Bronchial epithelial cell (primary cell): ENCODE results near the gene SHQ1. TPM values are rescaled to one million over a fixed set of nuclear protein-coding genes. Genes with fewer than 3 reads are reported as not detected.
"Not testable (repeated sequence)": the region's sequence is repeated elsewhere in the genome, so short reads cannot be mapped to it uniquely, and the experiment has no call there.

ENCODE experiments used
- DNase-seq: peaks from one replicate; pipeline ENCODE4 v3.0.0-alpha.2; 2010; ENCODE audit warnings: low read depth
- FAIRE-seq: peaks from 2 replicates; lab custom pipeline; 2011; peaks lifted over from hg19 to GRCh38; lab: Jason Lieb, UNC
- H3K27me3 ChIP-seq: 2 replicates; pipeline ENCODE4 v1.5.1; 2011; ENCODE audit warnings: low read length; ENCODE audit not compliant: control insufficient read depth, insufficient read depth
- H3K36me3 ChIP-seq: 2 replicates; pipeline ENCODE4 v1.5.1; 2011; ENCODE audit warnings: low read length; ENCODE audit not compliant: control insufficient read depth, insufficient read depth
- H3K4me3 ChIP-seq: 2 replicates; pipeline ENCODE4 v1.5.1; 2011; ENCODE audit warnings: mild to moderate bottlenecking, low read depth, low read length, control low read depth
- total RNA-seq: library from RNA; depleted of rRNA; stranded (reverse); fragments of >200 nt; gene quantifications from 2 replicates; pipeline ENCODE4 v1.2.1, GENCODE V29; 2014
- TF ChIP-seq, protein P1 (sequence below): IDR thresholded peaks from 2 replicates; pipeline ENCODE4 v1.5.1; 2011; ENCODE audit warnings: mild to moderate bottlenecking, moderate library complexity, low read length, control low read depth, inconsistent platforms; ENCODE audit not compliant: insufficient read depth, severe bottlenecking

SHQ1 gene
- total RNA-seq, 1 donor from 2014 or later = 17.6 TPM

DNA sequence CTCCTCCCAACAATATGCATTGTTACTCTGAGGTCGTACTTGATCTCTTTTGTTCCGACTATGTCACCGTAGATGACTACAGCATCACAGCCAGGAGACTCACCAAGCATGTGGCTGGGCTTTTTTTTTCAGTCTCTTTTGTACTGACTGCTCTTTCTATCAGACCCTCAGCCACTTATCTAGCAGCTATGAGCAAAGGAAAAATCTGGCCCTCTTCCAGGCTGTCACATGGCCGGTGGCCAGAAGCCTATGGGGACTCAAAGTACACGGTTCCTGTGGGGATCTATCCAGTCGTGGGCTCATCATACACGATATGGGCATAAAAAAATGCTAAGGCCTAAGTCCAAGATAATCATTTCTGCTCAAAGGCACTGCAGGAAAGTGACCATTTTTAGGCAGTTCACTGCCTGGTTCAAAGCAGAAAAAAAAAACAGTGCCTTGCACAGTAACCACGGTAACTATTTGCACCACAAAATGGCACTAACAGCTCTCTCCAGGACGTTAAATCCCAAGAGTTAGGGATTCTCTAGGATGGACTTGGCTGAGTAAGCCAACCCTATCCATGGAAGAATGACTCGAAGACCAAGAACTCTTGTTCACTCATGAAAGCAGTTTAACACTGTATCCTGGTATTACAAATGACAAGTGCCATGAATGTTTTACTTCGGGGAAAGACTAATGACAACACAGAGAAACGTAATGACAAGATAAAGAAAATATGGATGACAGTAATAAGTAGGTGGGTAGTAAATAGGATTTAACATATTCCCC lies 50.3 kb downstream of the SHQ1 start:
- H3K36me3 ChIP-seq = no peaks in the 10 kb centered on the region
- H3K4me3 ChIP-seq = no peak overlapping the region
- no peak for DNase-seq
- TF ChIP-seq, protein P1, sequence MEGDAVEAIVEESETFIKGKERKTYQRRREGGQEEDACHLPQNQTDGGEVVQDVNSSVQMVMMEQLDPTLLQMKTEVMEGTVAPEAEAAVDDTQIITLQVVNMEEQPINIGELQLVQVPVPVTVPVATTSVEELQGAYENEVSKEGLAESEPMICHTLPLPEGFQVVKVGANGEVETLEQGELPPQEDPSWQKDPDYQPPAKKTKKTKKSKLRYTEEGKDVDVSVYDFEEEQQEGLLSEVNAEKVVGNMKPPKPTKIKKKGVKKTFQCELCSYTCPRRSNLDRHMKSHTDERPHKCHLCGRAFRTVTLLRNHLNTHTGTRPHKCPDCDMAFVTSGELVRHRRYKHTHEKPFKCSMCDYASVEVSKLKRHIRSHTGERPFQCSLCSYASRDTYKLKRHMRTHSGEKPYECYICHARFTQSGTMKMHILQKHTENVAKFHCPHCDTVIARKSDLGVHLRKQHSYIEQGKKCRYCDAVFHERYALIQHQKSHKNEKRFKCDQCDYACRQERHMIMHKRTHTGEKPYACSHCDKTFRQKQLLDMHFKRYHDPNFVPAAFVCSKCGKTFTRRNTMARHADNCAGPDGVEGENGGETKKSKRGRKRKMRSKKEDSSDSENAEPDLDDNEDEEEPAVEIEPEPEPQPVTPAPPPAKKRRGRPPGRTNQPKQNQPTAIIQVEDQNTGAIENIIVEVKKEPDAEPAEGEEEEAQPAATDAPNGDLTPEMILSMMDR = no peak
- H3K27me3 ChIP-seq = no peaks in the 10 kb centered on the region
- no peak for FAIRE-seq

DNA sequence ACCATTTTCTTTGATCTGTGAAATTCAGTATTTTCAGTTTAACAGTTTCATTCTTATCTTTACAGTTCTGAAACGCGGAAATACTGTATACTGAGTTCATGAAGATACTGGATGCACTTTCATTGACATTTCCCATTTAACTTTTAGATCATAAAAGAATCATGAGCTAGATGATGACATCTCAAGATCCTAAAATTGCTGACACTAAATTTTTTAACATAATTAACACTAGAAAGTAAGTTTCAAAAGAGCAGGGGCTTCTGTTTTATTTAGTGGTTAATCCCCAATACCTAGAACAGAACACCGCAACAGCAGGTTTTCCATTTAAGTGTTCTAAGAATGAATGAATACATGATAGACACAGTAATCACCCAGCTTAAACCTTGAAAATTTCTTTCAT lies 54.2 kb downstream of the SHQ1 start:
- Histone ChIP-seq H3K27me3 (no peaks in the 10 kb centered on the region), H3K36me3 (peaks cover 1% of the 10 kb centered on the region), H3K4me3 (no peak overlapping the region)
- TF ChIP-seq, protein P1 = no peak
- FAIRE-seq (no peak), DNase-seq (no peak)

DNA sequence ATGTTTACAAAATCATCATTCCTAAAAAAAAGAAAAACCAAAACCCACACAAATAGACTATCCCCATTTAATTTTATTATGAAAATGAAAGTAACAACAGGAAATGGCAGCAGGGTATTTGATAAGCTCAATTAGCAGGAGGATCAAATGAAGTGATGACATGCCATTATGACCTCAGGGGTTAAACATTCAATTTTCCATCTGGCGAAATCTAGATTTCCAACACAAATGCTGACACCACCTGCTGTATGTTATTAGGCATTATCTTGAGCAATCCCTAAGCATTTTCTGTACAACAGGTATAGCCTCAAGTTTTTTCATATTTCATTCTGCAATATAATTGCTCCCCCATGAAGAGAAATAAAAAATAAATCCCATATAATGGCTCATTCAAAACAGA lies 57.1 kb downstream of the SHQ1 start:
- Histone ChIP-seq H3K36me3 (peaks cover 1% of the 10 kb centered on the region), H3K4me3 (no peak overlapping the region), H3K27me3 (no peaks in the 10 kb centered on the region)
- TF ChIP-seq, protein P1 = no peak
- peak; percentile 26 for DNase-seq
- FAIRE-seq = no peak

DNA sequence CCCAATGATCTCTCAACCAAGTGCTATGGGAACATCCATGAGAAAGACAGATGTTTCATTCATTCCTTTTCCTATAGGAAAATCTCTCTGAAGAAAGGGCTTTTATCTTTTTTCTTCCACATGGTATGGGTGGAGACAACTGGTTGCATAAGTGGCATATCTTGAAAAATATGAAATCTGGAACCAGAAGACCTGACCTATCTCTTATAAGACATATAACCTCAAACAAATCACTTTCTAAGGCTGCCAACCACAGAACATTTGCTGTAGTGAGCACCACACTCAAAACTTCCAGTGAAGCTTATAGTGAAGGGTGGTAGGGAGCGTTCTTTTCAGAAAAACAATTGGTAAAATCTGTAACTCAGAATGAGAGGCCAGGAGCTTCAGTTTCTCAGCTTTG lies 58.5 kb downstream of the SHQ1 start:
- TF ChIP-seq, protein P1 = no peak
- FAIRE-seq = no peak
- H3K36me3 ChIP-seq = peaks cover 1% of the 10 kb centered on the region
- no peak for DNase-seq
- no peaks in the 10 kb centered on the region for H3K27me3 ChIP-seq
- H3K4me3 ChIP-seq = no peak overlapping the region

DNA sequence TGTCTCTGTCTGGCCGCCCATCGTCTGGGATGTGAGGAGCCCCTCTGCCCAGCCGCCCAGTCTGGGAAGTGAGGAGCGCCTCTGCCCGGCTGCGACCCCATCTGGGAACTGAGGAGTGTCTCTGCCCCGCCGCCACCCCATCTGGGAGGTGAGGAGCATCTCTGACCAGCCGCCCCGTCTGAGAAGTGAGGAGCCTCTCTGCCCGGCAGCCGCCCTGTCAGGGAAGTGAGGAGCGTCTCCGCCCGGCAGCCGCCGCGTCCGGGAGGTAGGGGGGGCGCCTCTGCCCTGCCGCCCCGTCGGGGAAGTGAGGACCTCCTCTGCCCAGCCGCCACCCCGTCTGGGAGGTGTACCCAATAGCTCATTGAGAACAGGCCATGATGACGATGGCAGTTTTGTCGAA lies 60.0 kb downstream of the SHQ1 start:
- not testable (repeated sequence) for FAIRE-seq, H3K36me3 ChIP-seq, DNase-seq, H3K4me3 ChIP-seq, H3K27me3 ChIP-seq

DNA sequence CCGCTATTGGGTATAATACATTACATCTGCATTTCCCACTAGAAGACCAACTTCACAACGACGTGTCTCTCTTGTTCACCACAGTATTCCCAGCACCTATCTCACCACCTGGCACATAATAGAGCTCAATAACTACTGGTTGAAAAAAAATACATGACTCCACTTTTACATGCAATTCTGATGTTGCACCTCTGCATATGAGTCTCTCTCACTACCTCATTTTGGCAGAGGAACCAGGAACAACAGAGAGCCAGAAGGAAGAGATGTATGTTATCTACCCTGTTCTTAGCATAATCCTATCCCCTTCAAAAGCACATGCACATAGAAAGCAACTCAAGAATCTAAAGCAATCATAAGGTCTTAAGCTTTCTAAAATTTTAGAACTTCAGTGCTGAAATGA lies 61.6 kb downstream of the SHQ1 start:
- FAIRE-seq = no peak
- no peak for DNase-seq
- TF ChIP-seq, protein P1 = no peak
- H3K36me3 ChIP-seq = no peaks in the 10 kb centered on the region
- no peak overlapping the region for H3K4me3 ChIP-seq
- H3K27me3 ChIP-seq = no peaks in the 10 kb centered on the region
